Keratinocyte (primary cell): ENCODE results near the gene SCEL. TPM values are rescaled to one million over a fixed set of nuclear protein-coding genes. Genes with fewer than 3 reads are reported as not detected.

Experiments used
- DNase-seq: peaks from one replicate; pipeline ENCODE4 v3.0.0-alpha.2; 2011; ENCODE audit warnings: low read depth, missing footprints, low spot score
- FAIRE-seq: peaks from 2 replicates; lab custom pipeline; 2011; peaks lifted over from hg19 to GRCh38; lab: Jason Lieb, UNC
- H2AFZ ChIP-seq: 2 replicates; pipeline ENCODE4 v1.6.0; 2012; ENCODE audit warnings: low read length, control low read depth, inconsistent platforms; ENCODE audit not compliant: control insufficient read depth
- H3K27ac ChIP-seq: 2 replicates; pipeline ENCODE4 v1.5.1; 2011; ENCODE audit warnings: low read length; ENCODE audit not compliant: control insufficient read depth, insufficient read depth
- H3K27me3 ChIP-seq: 3 replicates; pipeline ENCODE4 v1.6.0; 2011; ENCODE audit warnings: low read length; ENCODE audit not compliant: control insufficient read depth, insufficient read depth; ENCODE audit errors: extremely low read depth
- H3K36me3 ChIP-seq, 2 experiments: 2 replicates in 1 of 2; 3 replicates in 1 of 2; pipeline ENCODE4 v1.5.1; 2011; ENCODE audit warnings: low read length in 2 of 2, mild to moderate bottlenecking in 1 of 2; ENCODE audit not compliant: control insufficient read depth in 2 of 2, insufficient read depth in 2 of 2; ENCODE audit errors: extremely low read depth in 1 of 2
- H3K4me1 ChIP-seq: 3 replicates; pipeline ENCODE4 v1.5.1; 2011; ENCODE audit warnings: low read length; ENCODE audit not compliant: control insufficient read depth, insufficient read depth; ENCODE audit errors: extremely low read depth
- H3K4me2 ChIP-seq: 3 replicates; pipeline ENCODE4 v1.6.0; 2011; ENCODE audit warnings: low read depth, low read length; ENCODE audit not compliant: control insufficient read depth, insufficient read depth; ENCODE audit errors: extremely low read depth
- H3K4me3 ChIP-seq, 3 experiments: fragments of 200-600 bp in 1 of 3; sonication (generic) in 1 of 3; 2 replicates in 2 of 3; 3 replicates in 1 of 3; pipeline ENCODE4 v1.5.1; 2011 to 2016; ENCODE audit warnings: low read length in 3 of 3, mild to moderate bottlenecking in 3 of 3, control low read depth in 2 of 3, inconsistent platforms in 1 of 3, low read depth in 1 of 3, mixed read lengths in 1 of 3, mixed run types in 1 of 3, moderate library complexity in 1 of 3; ENCODE audit not compliant: control insufficient read depth in 2 of 3, insufficient read depth in 2 of 3; ENCODE audit errors: extremely low read depth in 1 of 3
- H3K79me2 ChIP-seq: 2 replicates; pipeline ENCODE4 v1.6.0; 2012; ENCODE audit warnings: low read length; ENCODE audit not compliant: control insufficient read depth, insufficient read depth
- H3K9ac ChIP-seq: 3 replicates; pipeline ENCODE4 v1.6.0; 2011; ENCODE audit warnings: low read length; ENCODE audit not compliant: control insufficient read depth, insufficient read depth; ENCODE audit errors: extremely low read depth
- H3K9me1 ChIP-seq: 3 replicates; pipeline ENCODE4 v1.6.0; 2011; ENCODE audit warnings: low read length; ENCODE audit not compliant: control insufficient read depth, insufficient read depth; ENCODE audit errors: extremely low read depth
- H3K9me3 ChIP-seq: 2 replicates; pipeline ENCODE4 v1.5.1; 2012; ENCODE audit warnings: low read depth, low read length; ENCODE audit not compliant: control insufficient read depth
- H4K20me1 ChIP-seq: 3 replicates; pipeline ENCODE4 v1.6.0; 2011; ENCODE audit warnings: low read length; ENCODE audit not compliant: control insufficient read depth, insufficient read depth; ENCODE audit errors: extremely low read depth
- CTCF ChIP-seq, 3 experiments: IDR thresholded peaks in 1 of 3; conservative IDR thresholded peaks in 1 of 3; optimal IDR thresholded peaks in 1 of 3; 2 replicates in 2 of 3; 3 replicates in 1 of 3; pipeline versions ENCODE3 to v1.5.1; 2011; ENCODE audit warnings: low read length in 3 of 3, mild to moderate bottlenecking in 3 of 3, moderate library complexity in 2 of 3, control low read depth in 1 of 3, inconsistent platforms in 1 of 3; ENCODE audit not compliant: insufficient read depth in 2 of 3; ENCODE audit errors: extremely low read depth in 1 of 3
- EZH2 ChIP-seq: IDR thresholded peaks from one replicate; pipeline ENCODE4 v1.6.1; 2012; ENCODE audit warnings: inconsistent platforms, mild to moderate bottlenecking, low read length, moderate library complexity
- dilution Hi-C: fragments of 300-500 bp; cut with MboI; formaldehyde crosslinking; loops from one replicate; pipeline ENCODE4 v1.7.0; 2020; ENCODE audit warnings: low sequenced_read_pairs; ENCODE audit not compliant: extremely low pct_ligation_motif_present
- polyA plus RNA-seq, 5 experiments: library from polyadenylated mRNA; depleted of rRNA in 3 of 5; stranded (reverse) in 3 of 5; stranded (forward) in 1 of 5; unstranded in 1 of 5; fragments of >200 nt; gene quantifications; 1 replicate in 1 of 5; 2 replicates in 3 of 5; 3 replicates in 1 of 5; pipeline versions ENCODE4 v1.2.1 to v1.2.3, GENCODE V29; 2011 to 2012; ENCODE audit warnings: missing spikeins in 2 of 5, low read depth in 1 of 5, low replicate concordance in 1 of 5

The SCEL gene
- polyA plus RNA-seq, 1 donor (not counting 4 experiments of a cell fraction or from before 2014, with no cell fraction given): 30.5 TPM

- Histone ChIP-seq H3K4me2 (no peak overlapping the region), H3K27ac (no peak overlapping the region), H3K27me3 (no peaks in the 10 kb centered on the region), H3K4me1 (no peaks in the 10 kb centered on the region), H4K20me1 (no peaks in the 10 kb centered on the region), H3K9me1 (no peaks in the 10 kb centered on the region), H3K4me3 (no peak overlapping the region), H3K9me3 (no peaks in the 10 kb centered on the region), H3K9ac (no peak overlapping the region), H2AFZ (no peak overlapping the region), H3K79me2 (no peaks in the 10 kb centered on the region), H3K36me3 (peaks cover 0 to 4% of the 10 kb centered on the region in 2 experiments)
- TF ChIP-seq EZH2: no peak
- peak in 2 of 3 experiments; percentile 38 to 51 for TF ChIP-seq CTCF (optimal IDR thresholded peaks at IDR 0.05 in 1 of 3, IDR thresholded peaks at IDR 0.05 in 1 of 3, conservative IDR thresholded peaks at IDR 0.05 in 1 of 3; ENCODE audit: extremely low read depth in 1 of 3, insufficient read depth in 2 of 3, low read length in 3 of 3)
- dilution Hi-C loops: no loop called here
- DNase-seq: no peak
- peak; percentile 72 for FAIRE-seq
Observed at GRCh38 chr13:77565635-77566034, 30.1 kb downstream of the SCEL start.

- H2AFZ ChIP-seq: no peak overlapping the region
- no peak overlapping the region for H3K9ac ChIP-seq
- no peaks in the 10 kb centered on the region for H3K9me1 ChIP-seq
- H3K4me2 ChIP-seq: no peak overlapping the region
- H3K4me1 ChIP-seq: no peaks in the 10 kb centered on the region
- peaks cover 0 to 6% of the 10 kb centered on the region in 2 experiments for H3K36me3 ChIP-seq
- no peaks in the 10 kb centered on the region for H3K79me2 ChIP-seq
- no peak overlapping the region for H3K4me3 ChIP-seq
- FAIRE-seq (no peak), DNase-seq (no peak)
- dilution Hi-C loops: no loop called here
- no peaks in the 10 kb centered on the region for H3K27me3 ChIP-seq
- TF ChIP-seq CTCF (optimal IDR thresholded peaks at IDR 0.05 in 1 of 3, IDR thresholded peaks at IDR 0.05 in 1 of 3, conservative IDR thresholded peaks at IDR 0.05 in 1 of 3; ENCODE audit: extremely low read depth in 1 of 3, insufficient read depth in 2 of 3, low read length in 3 of 3): no peak
- TF ChIP-seq EZH2: no peak
- no peak overlapping the region for H3K27ac ChIP-seq
- H4K20me1 ChIP-seq: no peaks in the 10 kb centered on the region
- H3K9me3 ChIP-seq: no peaks in the 10 kb centered on the region
Observed at GRCh38 chr13:77571956-77572355, 36.5 kb downstream of the SCEL start.
